Ascending aorta (tissue), 2 donors: ENCODE data around the gene GALNT16. TPM values are rescaled to one million over a fixed set of nuclear protein-coding genes. Genes with fewer than 3 reads are reported as not detected.
A peak's percentile ranks its signal among the peaks of the same experiment; 100 is the strongest.
"Not testable (repeated sequence)": the region's sequence is repeated elsewhere in the genome, so short reads cannot be mapped to it uniquely, and the experiment has no call there.

Source experiments
- DNase-seq, 2 donors: peaks; one replicate each; pipeline ENCODE4 v3.0.0-alpha.2; 2019; ENCODE audit warnings: low spot score in 2 of 2
- H3K27ac ChIP-seq, 2 donors: fragments of 200-600 bp; sonication (generic); one replicate each; pipeline ENCODE4 v1.5.1; 2016 to 2017; ENCODE audit warnings: mild to moderate bottlenecking in 1 of 2
- H3K27me3 ChIP-seq: fragments of 200-600 bp; sonication (generic); one replicate; pipeline ENCODE4 v1.5.1; 2017
- H3K36me3 ChIP-seq, 2 donors: fragments of 200-600 bp; sonication (generic); one replicate each; pipeline ENCODE4 v1.5.1; 2016
- H3K4me1 ChIP-seq, 2 donors: fragments of 200-600 bp; sonication (generic); one replicate each; pipeline ENCODE4 v1.5.1; 2016 to 2017; ENCODE audit warnings: mild to moderate bottlenecking in 1 of 2
- H3K4me3 ChIP-seq, 2 donors: fragments of 200-600 bp; sonication (generic); one replicate each; pipeline ENCODE4 v1.5.1; 2016 to 2017; ENCODE audit warnings: mild to moderate bottlenecking in 1 of 2
- H3K9me3 ChIP-seq, 2 donors: fragments of 200-600 bp; sonication (generic); one replicate each; pipeline ENCODE4 v1.5.1; 2016
- CTCF ChIP-seq, 3 experiments: fragments of 200-600 bp in 2 of 3; fragments of 450-650 bp in 1 of 3; sonication (generic) in 2 of 3; IDR thresholded peaks; one replicate each; pipeline ENCODE4 v1.5.1; 2016 to 2019; ENCODE audit warnings: antibody characterized with exemption in 3 of 3, mild to moderate bottlenecking in 1 of 3, moderate library complexity in 1 of 3
- intact Hi-C: fragments of 100-400 bp; cut with DNase I; formaldehyde crosslinking; loops from one replicate; pipeline ENCODE4 v1.15.1; 2023
- total RNA-seq: library from RNA; depleted of rRNA; stranded (reverse); fragments of >200 nt; gene quantifications from one replicate; pipeline ENCODE4 v1.1.0, GENCODE V29; 2016

Gene GALNT16
- total RNA-seq, 1 donor from 2014 or later: 38.0 TPM

- Histone ChIP-seq H3K36me3 (no peaks in the 10 kb centered on the region), H3K4me3 (no peak overlapping the region), H3K4me1 (peaks cover 6 to 11% of the 10 kb centered on the region in 2 donors), H3K27me3 (no peaks in the 10 kb centered on the region), H3K9me3 (no peaks in the 10 kb centered on the region), H3K27ac (peak overlapping the region; percentile 61 to 63)
- peak in 1 of 3 experiments; percentile 4 for TF ChIP-seq CTCF (IDR thresholded peaks at IDR 0.05)
- DNase-seq: no peak
- intact Hi-C loops: loop anchor here (1.0 kb wide), 2 partner anchors 26 to 45 kb away; no protein-coding TSS in a partner anchor
Observed at GRCh38 chr14:69287098-69288010, 27.4 kb downstream of the GALNT16 start.

- DNase-seq: peak in 1 of 2 donors; percentile 70
- peak; percentile 7 to 34 (median 30) for TF ChIP-seq CTCF (IDR thresholded peaks at IDR 0.05)
- no peaks in the 10 kb centered on the region for H3K27me3 ChIP-seq
- H3K4me1 ChIP-seq: peaks cover 6 to 11% of the 10 kb centered on the region in 2 donors
- no peaks in the 10 kb centered on the region for H3K36me3 ChIP-seq
- intact Hi-C loops: no loop called here
- H3K27ac ChIP-seq: peak overlapping the region; percentile 61 to 63
- no peak overlapping the region for H3K4me3 ChIP-seq
- H3K9me3 ChIP-seq: no peaks in the 10 kb centered on the region
Observed at GRCh38 chr14:69288011-69288771, 28.2 kb downstream of the GALNT16 start.

- Histone ChIP-seq H3K9me3 (no peaks in the 10 kb centered on the region), H3K4me1 (peaks cover 6 to 11% of the 10 kb centered on the region in 2 donors), H3K27me3 (no peaks in the 10 kb centered on the region), H3K36me3 (no peaks in the 10 kb centered on the region), H3K27ac (no peak overlapping the region), H3K4me3 (no peak overlapping the region)
- no peak for DNase-seq
- no peak for TF ChIP-seq CTCF (IDR thresholded peaks at IDR 0.05)
- intact Hi-C loops: no loop called here
Observed at GRCh38 chr14:69288956-69289705, 29.2 kb downstream of the GALNT16 start.

GRCh38 chr14:69289811-69290520, 30.0 kb downstream of the GALNT16 start:
- intact Hi-C loops: no loop called here
- H3K27me3 ChIP-seq: no peaks in the 10 kb centered on the region
- H3K27ac ChIP-seq: no peak overlapping the region
- H3K9me3 ChIP-seq: no peaks in the 10 kb centered on the region
- H3K36me3 ChIP-seq: no peaks in the 10 kb centered on the region
- peaks cover 6 to 11% of the 10 kb centered on the region in 2 donors for H3K4me1 ChIP-seq
- H3K4me3 ChIP-seq: no peak overlapping the region
- no peak for TF ChIP-seq CTCF (IDR thresholded peaks at IDR 0.05)
- DNase-seq: no peak

GRCh38 chr14:69290881-69291280, 30.9 kb downstream of the GALNT16 start:
- intact Hi-C loops: not testable (repeated sequence)
- H3K4me1 ChIP-seq: peaks cover 6 to 11% of the 10 kb centered on the region in 2 donors

More at GRCh38 chr14:69290881-69291280, 30.9 kb downstream of the GALNT16 start:
- not testable (repeated sequence) for H3K27me3 ChIP-seq, H3K27ac ChIP-seq, H3K36me3 ChIP-seq, DNase-seq, H3K9me3 ChIP-seq, H3K4me3 ChIP-seq
